ENCODE data around the gene IER5. TPM values are rescaled to one million over a fixed set of nuclear protein-coding genes. Genes with fewer than 3 reads are reported as not detected.
A peak's percentile ranks its signal among the peaks of the same experiment; 100 is the strongest.

IER5 gene
- total and polyA plus RNA-seq, 2 of the 13 experiments (the other 11 are each of a cell fraction or from before 2014, with no cell fraction given): 2.5 to 3.5 TPM

DNA sequence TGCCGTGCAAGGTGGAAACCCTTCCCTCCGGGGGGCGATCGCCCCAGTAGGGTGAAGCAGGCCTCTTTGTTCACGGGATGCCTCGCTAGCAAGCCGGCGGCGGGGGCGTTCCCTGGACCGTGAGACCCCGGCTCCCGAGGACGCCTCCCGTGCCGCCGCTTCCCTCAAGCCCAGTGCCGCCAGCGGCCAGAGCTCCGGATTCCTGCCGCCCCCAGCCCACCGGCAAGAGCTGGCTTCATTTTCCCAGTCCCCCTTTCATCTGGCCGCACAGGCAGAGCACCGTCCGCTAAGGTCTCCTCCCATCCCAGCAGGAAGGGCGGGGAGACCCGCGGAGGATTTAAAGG, 16.3 kb downstream of the IER5 start (continued):
- no peak for TF ChIP-seq SAFB2 (CRISPR knock-in tag; IDR thresholded peaks at IDR 0.05; ENCODE audit: borderline replicate concordance, low read depth)
- TF ChIP-seq CBX2 (IDR thresholded peaks at IDR 0.05; ENCODE audit: low read depth, low read length): no peak
- no peak for TF ChIP-seq CBX2 (CRISPR knock-in tag; IDR thresholded peaks at IDR 0.05; ENCODE audit: low read depth)
- TF ChIP-seq, protein P1, sequence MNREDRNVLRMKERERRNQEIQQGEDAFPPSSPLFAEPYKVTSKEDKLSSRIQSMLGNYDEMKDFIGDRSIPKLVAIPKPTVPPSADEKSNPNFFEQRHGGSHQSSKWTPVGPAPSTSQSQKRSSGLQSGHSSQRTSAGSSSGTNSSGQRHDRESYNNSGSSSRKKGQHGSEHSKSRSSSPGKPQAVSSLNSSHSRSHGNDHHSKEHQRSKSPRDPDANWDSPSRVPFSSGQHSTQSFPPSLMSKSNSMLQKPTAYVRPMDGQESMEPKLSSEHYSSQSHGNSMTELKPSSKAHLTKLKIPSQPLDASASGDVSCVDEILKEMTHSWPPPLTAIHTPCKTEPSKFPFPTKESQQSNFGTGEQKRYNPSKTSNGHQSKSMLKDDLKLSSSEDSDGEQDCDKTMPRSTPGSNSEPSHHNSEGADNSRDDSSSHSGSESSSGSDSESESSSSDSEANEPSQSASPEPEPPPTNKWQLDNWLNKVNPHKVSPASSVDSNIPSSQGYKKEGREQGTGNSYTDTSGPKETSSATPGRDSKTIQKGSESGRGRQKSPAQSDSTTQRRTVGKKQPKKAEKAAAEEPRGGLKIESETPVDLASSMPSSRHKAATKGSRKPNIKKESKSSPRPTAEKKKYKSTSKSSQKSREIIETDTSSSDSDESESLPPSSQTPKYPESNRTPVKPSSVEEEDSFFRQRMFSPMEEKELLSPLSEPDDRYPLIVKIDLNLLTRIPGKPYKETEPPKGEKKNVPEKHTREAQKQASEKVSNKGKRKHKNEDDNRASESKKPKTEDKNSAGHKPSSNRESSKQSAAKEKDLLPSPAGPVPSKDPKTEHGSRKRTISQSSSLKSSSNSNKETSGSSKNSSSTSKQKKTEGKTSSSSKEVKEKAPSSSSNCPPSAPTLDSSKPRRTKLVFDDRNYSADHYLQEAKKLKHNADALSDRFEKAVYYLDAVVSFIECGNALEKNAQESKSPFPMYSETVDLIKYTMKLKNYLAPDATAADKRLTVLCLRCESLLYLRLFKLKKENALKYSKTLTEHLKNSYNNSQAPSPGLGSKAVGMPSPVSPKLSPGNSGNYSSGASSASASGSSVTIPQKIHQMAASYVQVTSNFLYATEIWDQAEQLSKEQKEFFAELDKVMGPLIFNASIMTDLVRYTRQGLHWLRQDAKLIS (CRISPR knock-in tag; IDR thresholded peaks at IDR 0.05): no peak
- no peak for TF ChIP-seq TCF12 (IDR thresholded peaks at IDR 0.05)
- TF ChIP-seq TCF12 (CRISPR knock-in tag; IDR thresholded peaks at IDR 0.05): no peak
- no peak for TF ChIP-seq MTA3 (CRISPR knock-in tag; IDR thresholded peaks at IDR 0.05)
- TF ChIP-seq HDAC6 (IDR thresholded peaks at IDR 0.05; ENCODE audit: low read depth, low read length): no peak
- TF ChIP-seq ZNF670 (CRISPR knock-in tag; IDR thresholded peaks at IDR 0.05; ENCODE audit: borderline replicate concordance): no peak
- TF ChIP-seq, protein P2, sequence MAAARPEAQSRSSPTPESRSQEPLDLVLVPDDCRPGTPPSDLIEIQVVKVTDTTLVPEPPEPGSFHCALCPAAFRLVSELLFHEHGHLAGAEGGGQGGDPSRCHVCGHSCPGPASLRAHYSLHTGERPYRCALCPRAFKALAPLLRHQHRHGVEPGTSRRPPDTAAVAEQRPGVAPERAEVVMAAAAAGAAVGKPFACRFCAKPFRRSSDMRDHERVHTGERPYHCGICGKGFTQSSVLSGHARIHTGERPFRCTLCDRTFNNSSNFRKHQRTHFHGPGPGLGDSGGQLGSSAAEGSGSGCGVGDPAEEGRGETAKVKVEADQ (CRISPR knock-in tag; IDR thresholded peaks at IDR 0.05; ENCODE audit: borderline replicate concordance): no peak
- TF ChIP-seq ZSCAN9 (CRISPR knock-in tag; IDR thresholded peaks at IDR 0.05; ENCODE audit: borderline replicate concordance): no peak
- TF ChIP-seq, protein P3, sequence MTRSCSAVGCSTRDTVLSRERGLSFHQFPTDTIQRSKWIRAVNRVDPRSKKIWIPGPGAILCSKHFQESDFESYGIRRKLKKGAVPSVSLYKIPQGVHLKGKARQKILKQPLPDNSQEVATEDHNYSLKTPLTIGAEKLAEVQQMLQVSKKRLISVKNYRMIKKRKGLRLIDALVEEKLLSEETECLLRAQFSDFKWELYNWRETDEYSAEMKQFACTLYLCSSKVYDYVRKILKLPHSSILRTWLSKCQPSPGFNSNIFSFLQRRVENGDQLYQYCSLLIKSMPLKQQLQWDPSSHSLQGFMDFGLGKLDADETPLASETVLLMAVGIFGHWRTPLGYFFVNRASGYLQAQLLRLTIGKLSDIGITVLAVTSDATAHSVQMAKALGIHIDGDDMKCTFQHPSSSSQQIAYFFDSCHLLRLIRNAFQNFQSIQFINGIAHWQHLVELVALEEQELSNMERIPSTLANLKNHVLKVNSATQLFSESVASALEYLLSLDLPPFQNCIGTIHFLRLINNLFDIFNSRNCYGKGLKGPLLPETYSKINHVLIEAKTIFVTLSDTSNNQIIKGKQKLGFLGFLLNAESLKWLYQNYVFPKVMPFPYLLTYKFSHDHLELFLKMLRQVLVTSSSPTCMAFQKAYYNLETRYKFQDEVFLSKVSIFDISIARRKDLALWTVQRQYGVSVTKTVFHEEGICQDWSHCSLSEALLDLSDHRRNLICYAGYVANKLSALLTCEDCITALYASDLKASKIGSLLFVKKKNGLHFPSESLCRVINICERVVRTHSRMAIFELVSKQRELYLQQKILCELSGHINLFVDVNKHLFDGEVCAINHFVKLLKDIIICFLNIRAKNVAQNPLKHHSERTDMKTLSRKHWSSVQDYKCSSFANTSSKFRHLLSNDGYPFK (CRISPR knock-in tag; IDR thresholded peaks at IDR 0.05; ENCODE audit: borderline replicate concordance): peak; percentile 77; the same call in 1 of the 2 replicates
- TF ChIP-seq, protein P4, sequence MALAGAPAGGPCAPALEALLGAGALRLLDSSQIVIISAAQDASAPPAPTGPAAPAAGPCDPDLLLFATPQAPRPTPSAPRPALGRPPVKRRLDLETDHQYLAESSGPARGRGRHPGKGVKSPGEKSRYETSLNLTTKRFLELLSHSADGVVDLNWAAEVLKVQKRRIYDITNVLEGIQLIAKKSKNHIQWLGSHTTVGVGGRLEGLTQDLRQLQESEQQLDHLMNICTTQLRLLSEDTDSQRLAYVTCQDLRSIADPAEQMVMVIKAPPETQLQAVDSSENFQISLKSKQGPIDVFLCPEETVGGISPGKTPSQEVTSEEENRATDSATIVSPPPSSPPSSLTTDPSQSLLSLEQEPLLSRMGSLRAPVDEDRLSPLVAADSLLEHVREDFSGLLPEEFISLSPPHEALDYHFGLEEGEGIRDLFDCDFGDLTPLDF (CRISPR knock-in tag; IDR thresholded peaks at IDR 0.05): no peak; the same call in 1 of the 2 replicates
- no peak for TF ChIP-seq ZNF296 (CRISPR knock-in tag; conservative IDR thresholded peaks at IDR 0.05)
- no peak for TF ChIP-seq ZNF124 (CRISPR knock-in tag; IDR thresholded peaks at IDR 0.05)
